TTC549 (cell line): ENCODE data around the gene ARHGEF3.

Experiments
- FAIRE-seq: peaks from 2 replicates; lab custom pipeline; 2012; peaks lifted over from hg19 to GRCh38; lab: Jason Lieb, UNC

Gene ARHGEF3, protein sequence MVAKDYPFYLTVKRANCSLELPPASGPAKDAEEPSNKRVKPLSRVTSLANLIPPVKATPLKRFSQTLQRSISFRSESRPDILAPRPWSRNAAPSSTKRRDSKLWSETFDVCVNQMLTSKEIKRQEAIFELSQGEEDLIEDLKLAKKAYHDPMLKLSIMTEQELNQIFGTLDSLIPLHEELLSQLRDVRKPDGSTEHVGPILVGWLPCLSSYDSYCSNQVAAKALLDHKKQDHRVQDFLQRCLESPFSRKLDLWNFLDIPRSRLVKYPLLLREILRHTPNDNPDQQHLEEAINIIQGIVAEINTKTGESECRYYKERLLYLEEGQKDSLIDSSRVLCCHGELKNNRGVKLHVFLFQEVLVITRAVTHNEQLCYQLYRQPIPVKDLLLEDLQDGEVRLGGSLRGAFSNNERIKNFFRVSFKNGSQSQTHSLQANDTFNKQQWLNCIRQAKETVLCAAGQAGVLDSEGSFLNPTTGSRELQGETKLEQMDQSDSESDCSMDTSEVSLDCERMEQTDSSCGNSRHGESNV

DNA sequence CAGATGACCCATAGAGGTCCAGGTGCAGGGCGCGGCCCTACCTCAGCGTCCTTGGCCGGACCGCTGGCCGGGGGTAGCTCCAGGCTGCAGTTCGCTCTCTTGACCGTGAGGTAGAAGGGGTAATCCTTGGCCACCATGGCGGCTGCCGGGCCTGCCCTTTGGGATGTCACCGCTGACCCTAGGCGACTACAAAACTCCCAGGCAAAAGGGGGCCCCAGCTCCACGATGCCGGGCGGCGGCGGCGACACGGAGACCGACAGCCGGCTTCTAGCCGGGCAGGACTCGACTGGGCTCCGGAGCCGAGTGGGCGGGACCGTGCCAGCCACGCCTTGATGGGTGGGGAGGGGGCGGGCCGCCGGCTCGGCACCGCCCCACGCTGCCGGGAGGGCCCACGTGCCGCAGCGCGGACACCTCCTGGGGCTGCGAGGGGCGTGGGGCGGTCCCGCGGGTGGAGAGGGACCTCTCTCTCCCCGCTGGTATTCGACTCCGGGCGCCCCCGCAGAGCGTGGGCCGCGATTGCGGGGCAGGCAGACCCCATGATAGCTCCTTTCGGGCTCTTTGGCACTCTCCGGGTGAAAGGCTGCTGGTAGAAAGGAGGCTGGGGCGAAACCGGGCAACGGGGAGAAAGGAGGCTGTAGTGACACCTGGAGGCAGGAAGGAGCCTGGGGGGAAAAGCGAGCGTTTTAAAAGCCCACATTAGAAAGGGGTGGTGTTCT, at the start of gene ARHGEF3:
ARHGEF3 (minus strand) TSS at position 288 of the 716 bp plus-strand sequence; CDS start at position 137, 151 bp downstream.
- no peak for FAIRE-seq

DNA sequence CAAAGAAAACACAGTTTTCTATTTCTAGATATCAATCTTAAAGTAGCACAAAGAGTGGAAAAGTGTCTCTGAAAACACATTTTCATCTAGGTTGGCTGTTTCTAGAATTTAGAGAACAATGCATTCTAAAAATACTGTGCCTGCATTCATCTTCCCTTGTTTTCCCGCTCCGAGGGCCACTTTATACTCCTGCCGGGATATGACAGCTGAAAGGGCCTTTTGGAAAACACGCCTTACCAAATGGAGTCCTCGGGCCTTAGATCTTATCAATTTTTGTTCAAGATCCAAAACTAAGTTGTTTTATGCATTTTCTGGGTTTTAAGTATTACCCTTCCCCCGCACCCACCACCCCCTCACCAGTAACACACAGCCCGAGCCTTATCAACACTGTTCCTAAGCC, 47.9 kb upstream of the ARHGEF3 start:
- FAIRE-seq = no peak

DNA sequence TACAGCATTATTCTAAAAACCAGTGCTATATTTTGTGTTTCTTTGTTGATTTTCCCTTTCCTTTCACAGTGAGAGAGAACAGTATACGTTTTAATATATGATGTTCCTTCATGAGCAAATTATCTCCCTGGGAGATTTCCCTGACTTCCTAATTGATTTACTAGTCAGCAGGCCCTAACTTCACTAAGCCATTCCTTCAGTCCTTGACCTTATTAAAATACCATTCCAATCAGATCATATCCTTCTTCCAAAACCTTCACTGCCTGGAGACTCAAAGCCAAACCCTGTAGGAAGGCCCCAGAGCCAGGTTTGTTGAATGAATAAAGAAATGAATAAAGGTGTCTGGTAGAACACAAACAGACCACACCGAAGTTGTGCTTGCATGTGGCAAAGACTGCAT, 43.8 kb upstream of the ARHGEF3 start:
- FAIRE-seq = no peak

DNA sequence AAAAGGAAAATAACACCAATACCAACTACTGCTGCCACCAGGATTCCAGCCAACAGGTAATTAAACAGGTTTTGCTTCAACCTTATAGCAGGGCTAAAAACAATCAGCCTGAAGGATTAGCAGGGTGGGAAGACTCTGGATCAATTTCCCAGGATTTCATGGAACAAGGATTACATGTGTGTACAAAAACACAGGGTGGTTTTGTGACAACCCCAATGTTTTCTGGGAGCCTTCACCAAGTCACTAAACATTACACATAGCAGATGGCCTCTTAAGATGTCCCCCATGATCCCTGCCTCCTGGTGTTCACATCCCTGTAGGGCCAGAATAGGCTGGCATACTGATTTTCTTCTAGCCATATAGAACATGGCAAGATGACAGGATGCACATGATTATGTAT, 42.8 kb upstream of the ARHGEF3 start:
- FAIRE-seq = no peak

DNA sequence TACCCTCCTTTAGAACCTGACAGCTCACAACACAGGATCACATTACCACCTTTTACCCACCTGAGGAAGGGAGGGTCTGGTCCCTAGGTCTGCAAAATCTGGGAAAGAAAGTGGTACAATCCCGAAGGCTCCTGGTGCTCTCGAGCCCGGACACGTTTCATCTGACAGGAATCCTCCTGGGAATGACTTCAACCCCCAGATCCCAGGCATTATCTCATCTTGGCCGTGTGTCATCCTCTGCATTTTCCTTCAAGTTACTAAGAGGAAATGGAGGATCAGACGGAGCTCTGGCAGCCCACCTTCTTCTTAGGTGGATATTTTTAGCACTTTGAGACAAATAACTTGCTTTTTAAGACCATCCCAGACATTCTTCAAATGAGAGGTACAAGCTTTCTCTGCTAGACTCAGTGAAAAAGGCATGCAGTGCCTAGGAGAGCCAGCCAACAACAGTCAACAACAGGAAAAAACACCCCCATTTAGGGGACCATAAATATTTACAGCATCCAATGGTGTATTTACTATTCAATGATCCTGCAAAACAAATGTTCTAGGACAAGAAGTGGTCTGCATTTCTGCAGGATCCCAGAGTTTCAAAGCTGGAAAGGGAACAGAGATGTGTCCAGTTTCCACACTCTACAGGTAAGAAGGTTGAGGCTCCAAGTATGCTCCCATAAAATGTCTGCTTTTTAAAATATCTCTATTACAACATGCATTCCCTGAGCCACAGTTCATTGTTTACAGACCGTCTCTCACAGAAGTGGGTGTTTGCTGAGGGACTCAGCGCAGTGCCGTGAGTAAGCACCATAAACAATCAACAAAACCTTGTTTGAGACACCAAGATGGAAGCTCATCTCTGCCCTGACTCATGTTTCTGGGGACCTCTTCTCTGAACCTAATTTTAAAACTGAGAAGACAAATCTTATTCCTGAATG, 38.3 kb upstream of the ARHGEF3 start:
- no peak for FAIRE-seq

DNA sequence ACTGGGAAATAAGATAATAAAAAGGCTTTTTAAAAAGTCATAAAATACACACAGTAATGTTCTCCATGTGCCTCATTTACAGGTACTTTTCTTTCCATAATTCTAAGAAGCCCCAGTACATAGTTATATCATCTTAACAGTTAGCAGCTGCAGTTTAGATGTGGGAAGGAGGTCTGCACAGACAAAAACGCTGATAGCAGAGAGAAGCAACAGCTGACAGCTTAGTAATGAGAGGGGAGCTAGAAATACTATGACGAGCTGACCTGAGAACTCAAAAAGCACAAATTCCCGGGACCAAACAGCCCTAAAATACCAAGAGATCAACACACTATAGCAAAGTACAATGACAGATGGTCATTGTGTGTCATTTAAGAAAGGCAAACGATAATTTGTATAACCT, 36.7 kb upstream of the ARHGEF3 start:
- no peak for FAIRE-seq

DNA sequence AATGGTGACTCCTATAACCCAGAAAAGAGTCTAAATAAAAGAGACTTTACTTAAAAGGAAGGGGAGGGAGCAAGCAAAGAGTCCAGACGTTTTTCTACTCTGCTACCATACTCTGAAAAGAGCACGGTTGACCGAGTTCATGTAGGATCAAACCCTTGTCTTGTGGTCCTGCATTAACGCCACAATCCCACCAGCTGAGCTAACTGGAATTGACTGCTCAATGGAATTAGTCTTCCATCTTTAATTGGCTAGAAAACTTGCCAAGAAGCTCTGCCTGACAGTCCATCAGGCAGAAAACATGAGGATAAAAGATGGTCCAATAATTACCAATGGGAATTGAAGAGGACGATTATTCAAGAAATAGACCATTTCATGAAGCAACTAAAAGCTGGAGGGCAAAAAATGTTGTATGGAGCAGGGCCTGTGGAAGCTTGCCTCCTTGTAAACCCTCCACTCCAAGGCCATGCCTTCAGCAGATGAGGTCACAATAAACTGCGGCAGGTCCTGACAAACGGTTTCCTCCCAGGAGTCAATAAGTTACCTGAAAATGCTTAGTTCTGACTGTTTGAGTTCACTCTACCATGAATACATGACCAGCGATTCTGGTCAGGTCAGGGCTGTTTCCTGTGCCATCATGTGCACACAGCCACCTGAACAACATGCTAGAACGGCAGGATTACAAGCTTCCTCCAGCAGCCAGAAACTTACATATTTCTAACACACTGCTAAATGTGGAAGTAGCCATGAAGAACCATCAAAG, 35.6 kb upstream of the ARHGEF3 start:
- FAIRE-seq = no peak

DNA sequence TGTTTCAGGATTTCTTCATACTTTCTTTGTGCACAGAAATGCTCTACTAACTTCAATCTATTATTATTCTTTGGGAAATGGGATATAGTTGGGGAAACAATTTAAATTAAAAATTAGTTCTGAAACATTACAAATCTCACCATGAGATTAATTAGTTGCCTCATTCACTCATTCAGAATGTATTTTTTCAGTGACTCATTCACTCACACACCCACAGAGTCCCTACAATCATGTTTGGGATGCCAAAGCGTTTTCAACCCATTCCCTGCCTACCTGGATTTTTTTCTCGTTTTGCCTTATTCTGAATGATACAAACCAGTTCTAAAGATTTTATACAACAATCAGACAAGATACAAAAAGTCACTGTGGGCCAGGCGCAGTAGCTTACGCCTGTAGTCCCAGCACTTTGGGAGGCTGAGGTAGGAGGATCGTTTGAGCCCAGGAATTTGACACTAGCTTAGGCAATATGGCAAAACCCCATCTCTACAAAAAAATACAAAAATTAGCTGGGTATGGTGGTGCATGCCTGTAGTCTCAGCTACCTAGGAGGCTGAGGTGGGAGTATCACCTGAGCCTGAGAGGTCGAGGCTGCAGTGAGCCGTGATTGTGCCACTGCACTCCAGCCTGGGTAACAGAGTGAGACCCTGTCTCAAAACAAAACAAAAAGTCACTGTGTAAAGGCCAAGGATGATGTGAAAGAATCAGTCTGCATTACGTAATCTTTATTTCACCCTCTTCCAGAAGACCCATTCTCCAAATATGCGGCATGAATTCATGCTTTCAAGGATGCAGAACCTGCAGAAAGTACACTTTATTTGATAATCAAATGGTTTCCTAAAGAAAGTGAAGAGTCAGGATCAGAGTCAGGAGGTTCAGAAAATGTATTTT, 34.8 kb upstream of the ARHGEF3 start:
- FAIRE-seq = no peak

DNA sequence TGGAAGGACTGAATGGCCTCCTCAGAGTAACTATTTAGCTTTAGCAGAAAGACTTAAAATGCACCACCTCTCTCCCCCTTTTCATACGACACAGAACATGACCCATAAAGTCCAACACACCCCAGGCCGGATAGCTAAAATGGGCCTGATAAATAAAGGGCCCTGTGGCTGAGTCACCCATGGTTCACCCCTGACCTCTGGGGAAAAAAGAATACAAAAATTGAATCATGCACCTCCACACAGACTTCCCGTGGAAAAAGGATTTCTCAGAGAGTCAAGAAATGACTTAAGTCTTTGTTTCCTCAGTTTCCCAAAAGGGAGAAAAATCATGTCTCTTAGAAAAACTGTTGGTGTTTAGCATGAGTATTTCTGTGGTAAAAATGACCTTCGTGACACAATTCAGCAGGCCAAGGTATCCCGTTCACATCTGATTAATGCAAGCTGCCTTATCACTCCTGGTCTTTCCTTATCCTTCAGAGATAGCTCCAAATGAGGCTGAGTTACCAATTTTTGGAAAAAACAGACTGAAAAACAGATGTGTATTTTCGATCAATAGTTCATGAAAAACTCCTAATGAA, 34.0 kb upstream of the ARHGEF3 start:
- FAIRE-seq = no peak

DNA sequence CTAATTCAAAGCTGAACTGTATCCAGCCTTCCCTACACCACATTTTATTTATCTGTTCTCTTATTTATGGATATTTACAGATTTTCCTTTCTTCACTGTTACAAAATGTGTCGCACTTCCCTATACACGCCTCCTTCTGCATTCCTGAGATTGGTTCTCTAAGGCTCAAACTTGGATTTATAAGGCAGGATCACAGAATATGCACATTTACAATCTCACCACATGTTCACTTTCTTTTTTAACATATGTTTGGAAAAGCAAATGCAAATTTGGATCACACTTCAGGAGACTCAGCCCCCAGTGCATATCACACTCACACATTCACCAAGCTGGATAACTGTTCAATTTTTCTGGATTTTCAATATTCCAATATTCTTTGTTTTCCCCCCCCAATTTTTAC, 31.8 kb upstream of the ARHGEF3 start:
- no peak for FAIRE-seq

DNA sequence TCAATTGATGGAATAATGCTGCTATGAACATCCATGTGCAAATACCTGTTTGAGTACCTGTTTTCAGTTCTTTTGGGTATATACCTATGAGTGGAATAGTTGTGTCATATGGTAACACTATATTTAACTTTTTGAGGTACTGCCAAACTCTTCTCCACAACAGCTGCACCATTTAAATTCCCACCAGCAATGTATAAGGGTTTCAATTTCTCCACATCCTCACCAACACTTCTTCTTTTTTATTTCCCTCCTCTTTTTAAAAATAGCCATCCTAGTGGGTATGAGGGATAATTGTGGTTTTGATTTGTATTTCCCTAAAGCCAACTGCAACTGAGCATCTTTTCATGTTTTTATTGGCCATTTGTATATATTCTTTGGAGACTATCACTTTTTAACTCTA, 31.3 kb upstream of the ARHGEF3 start:
- FAIRE-seq = no peak

DNA sequence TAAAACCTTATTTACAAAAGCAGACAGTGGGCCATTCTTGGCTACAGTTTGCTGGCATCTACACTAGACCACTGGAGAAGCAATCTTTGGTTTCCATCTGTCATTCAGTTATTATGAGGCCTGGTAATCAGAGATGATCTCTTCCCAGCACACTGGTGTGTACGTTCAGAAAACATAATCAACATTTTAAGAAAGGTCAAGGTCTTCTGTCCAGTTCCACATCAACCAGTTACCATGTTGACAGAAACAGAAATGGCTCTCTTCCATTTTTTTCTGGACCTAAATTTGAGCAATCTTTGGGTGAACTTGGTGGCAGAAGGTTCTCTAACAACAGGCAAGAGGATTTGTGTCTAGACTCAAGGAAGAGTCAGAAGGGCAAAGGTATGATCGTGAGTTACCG, 29.8 kb upstream of the ARHGEF3 start:
- FAIRE-seq = no peak

DNA sequence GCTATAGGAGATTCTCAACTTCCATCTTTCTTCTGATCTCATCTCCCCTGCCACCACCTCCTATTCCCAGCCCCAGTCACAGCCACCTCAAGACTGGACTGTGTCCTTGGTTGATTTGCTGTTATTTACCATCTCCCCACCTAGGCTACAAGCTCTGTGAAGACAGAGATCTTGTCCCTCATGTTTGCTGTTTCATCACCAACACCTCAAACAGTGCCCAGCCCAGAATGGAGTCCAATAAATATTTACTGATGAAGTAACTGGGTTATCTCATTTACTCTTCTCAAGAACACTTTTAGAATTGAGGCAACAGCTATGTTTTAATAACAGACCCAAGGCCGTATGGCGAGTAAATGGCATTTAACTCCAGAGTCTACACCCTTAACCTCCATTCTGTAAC, 29.1 kb upstream of the ARHGEF3 start:
- no peak for FAIRE-seq

DNA sequence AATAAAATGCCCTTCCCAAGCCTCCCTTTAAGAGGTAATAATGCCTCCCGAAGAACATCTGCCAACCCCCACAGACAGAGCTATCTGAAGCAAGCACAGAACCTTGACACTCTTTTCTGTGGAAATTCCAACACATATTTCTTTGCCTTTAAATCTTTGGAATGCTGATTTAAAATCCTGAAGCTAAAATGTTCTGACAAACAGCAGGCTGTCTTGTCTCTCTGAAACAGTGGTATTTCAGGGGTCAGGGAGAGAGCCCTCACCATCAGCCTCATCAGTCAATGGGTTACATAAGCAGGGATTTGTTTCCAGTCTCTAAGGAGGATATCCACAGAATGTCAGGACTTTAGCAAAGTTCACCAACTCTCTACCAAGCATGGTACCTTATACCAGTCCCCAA, 27.8 kb upstream of the ARHGEF3 start:
- no peak for FAIRE-seq

DNA sequence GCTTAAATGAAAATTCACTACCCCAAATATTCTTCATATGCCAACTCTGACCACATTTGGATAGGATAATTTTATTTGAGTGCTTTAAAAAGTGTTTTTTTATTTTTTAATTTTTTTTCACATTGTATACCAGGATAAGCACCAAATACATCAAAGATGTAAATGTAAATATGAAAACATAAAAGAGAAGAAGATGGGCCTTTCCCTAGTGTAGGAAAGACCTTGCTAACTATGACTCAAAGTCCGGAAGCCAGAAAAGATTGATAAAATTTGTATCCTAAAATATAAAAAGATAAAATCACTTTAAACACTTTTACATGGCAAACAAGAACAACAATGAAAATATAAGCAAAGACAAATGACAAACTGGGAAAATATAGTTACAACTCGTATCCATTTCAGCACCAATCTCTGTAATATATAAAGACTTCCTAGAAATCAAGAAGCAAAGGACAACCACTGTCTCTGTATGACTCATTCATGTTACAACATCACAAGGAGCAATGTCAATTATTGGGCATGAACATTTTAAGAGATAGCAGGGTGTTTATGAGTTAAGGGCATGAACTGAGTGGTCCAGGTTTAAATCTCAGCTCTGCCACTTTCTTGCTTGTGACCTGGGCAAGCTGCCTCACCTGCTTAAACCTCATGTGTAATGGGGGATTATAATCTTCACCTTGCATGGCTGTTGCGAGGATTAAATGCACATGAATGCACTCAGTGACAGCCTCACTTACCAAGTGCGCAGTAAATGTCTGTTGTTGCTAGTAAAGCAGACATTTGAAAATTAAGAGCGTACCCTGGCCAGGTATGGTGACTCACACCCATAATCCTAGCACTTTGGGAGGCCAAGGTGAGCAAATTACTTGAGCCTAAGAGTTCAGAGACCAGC, 25.3 kb upstream of the ARHGEF3 start:
- no peak for FAIRE-seq

DNA sequence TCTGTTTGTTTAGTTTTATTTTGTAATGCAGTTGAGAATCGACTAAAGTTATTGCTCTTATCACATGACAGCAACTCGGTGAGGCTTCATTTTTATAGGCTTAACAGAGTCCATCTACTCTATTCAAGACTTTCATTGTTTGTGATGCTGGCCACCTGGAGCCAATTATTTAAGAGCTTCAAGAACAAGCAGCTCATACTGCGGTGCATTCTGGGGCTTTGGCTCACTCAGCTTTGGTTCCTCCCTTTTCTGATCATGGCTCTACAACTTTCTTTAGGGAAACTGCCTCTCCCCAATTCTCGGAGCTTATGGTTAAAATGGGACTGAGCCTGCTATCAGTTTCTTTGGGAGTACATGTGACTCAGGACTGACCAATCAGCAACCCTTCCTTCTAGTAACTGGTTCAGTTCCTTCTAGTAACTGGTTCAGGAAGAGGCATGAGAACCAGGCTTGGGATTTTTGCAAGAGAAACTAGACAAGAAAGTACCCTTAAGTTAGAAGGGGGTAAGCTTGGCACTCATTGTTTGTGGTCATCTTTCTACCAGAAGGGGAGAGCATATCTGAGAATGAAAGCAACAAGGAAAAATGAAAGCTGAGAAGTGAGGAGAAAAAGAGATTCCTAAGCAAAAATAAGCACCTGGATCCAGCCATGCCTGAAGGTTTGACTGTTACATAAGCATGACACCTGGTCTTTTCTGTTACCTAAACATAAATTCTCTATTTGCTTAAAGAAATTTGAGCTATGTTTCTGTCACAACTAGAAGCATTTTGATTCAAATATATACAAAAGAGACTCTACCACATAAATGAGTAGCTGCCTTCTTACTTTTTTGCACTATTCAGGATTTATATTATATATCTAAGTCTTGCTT, 24.1 kb upstream of the ARHGEF3 start:
- FAIRE-seq = no peak

DNA sequence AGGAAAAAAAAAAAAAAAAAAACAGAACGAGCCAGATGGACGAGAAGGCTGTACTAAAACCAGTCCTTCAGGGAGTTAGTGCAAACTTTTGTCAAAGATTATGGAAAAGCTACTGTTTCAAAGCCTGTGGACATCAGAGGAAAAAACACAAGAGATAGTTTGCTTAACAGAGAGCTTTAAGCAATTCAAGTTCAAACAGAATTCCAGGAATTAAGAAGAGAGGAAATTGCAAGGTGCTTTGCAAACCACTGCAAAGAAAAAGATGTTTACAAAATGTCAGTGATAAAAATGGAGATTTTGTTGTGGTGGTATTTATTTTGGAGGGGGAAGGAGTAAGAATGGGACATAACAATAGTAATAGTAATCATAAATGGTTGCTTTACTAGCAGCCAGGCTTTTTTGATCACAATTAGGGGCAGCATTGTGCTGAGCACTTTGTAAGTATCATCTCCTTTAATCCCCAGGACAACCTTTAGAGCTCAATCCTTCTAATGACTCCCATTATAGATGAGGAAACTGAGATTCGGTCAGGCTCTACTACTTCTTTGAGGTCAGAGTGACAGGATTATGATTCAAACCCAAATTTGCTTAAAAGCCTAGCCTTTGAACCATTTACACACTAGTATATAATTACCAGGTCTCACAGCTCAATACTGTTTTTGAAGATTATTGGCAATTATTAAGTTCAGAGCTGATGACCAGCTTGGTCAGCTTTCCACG, 22.4 kb upstream of the ARHGEF3 start:
- no peak for FAIRE-seq
